HEK293 (cell line): ENCODE data around the gene PDLIM5.

Source experiments
- BCL11B ChIP-seq: fragments of 450-650 bp; formaldehyde crosslinking; IDR thresholded peaks from 2 replicates; pipeline ENCODE4 v1.5.1; 2016; ENCODE audit warnings: low read depth, missing biosample characterization, missing genetic modification characterization
- GLIS1 ChIP-seq: fragments of 450-650 bp; formaldehyde crosslinking; IDR thresholded peaks from 2 replicates; pipeline ENCODE4 v1.5.1; 2016; ENCODE audit warnings: missing biosample characterization, missing genetic modification characterization
- HOXA7 ChIP-seq: sonication (generic); formaldehyde crosslinking; IDR thresholded peaks from 2 replicates; pipeline ENCODE4 v1.8.1; 2022; ENCODE audit warnings: missing genetic modification reagents, borderline replicate concordance
- IKZF3 ChIP-seq: fragments of 450-650 bp; IDR thresholded peaks from 2 replicates; pipeline ENCODE4 v1.5.0; 2018; ENCODE audit warnings: missing biosample characterization, mild to moderate bottlenecking, missing genetic modification characterization, moderate library complexity
- KLF8 ChIP-seq: fragments of 450-650 bp; formaldehyde crosslinking; IDR thresholded peaks from 2 replicates; pipeline ENCODE4 v1.5.1; 2016; ENCODE audit warnings: missing biosample characterization, missing genetic modification characterization
- MYNN ChIP-seq: fragments of 450-650 bp; formaldehyde crosslinking; IDR thresholded peaks from 2 replicates; pipeline ENCODE4 v1.5.1; 2016; ENCODE audit warnings: missing biosample characterization, missing genetic modification characterization, borderline replicate concordance
- OSR2 ChIP-seq: fragments of 450-650 bp; formaldehyde crosslinking; IDR thresholded peaks from 2 replicates; pipeline ENCODE4 v1.5.1; 2016; ENCODE audit warnings: missing biosample characterization, missing genetic modification characterization
- SCRT2 ChIP-seq: fragments of 450-650 bp; formaldehyde crosslinking; IDR thresholded peaks from 2 replicates; pipeline ENCODE4 v1.5.1; 2016; ENCODE audit warnings: missing biosample characterization, missing genetic modification characterization
- TCF7L2 ChIP-seq: IDR thresholded peaks from 2 replicates; pipeline ENCODE4 v1.6.1; 2011; ENCODE audit warnings: low read depth, mild to moderate bottlenecking, inconsistent platforms, low read length, moderate library complexity, borderline replicate concordance
- TRIM28 ChIP-seq: IDR thresholded peaks from 2 replicates; pipeline ENCODE4 v1.6.1; 2011; ENCODE audit warnings: low read length, control low read depth, borderline replicate concordance
- WT1 ChIP-seq: fragments of 450-650 bp; formaldehyde crosslinking; IDR thresholded peaks from 2 replicates; pipeline ENCODE4 v1.5.1; 2016; ENCODE audit warnings: missing biosample characterization, missing genetic modification characterization
- ZBTB1 ChIP-seq: fragments of 450-650 bp; formaldehyde crosslinking; IDR thresholded peaks from 2 replicates; pipeline ENCODE4 v1.5.1; 2016; ENCODE audit warnings: missing biosample characterization, missing genetic modification characterization
- ZBTB8A ChIP-seq: fragments of 450-650 bp; formaldehyde crosslinking; IDR thresholded peaks from 2 replicates; pipeline ENCODE4 v1.5.1; 2016; ENCODE audit warnings: missing biosample characterization, missing genetic modification characterization
- ZNF155 ChIP-seq: fragments of 450-650 bp; formaldehyde crosslinking; IDR thresholded peaks from 2 replicates; pipeline ENCODE4 v1.5.1; 2016; ENCODE audit warnings: missing biosample characterization, missing genetic modification characterization
- ZNF2 ChIP-seq: fragments of 450-650 bp; formaldehyde crosslinking; IDR thresholded peaks from 2 replicates; pipeline ENCODE4 v1.5.1; 2016; ENCODE audit warnings: missing biosample characterization, missing genetic modification characterization
- ZNF221 ChIP-seq: fragments of 450-650 bp; formaldehyde crosslinking; IDR thresholded peaks from 2 replicates; pipeline ENCODE4 v1.5.1; 2017; ENCODE audit warnings: missing biosample characterization, missing genetic modification characterization, borderline replicate concordance
- ZNF24 ChIP-seq: fragments of 450-650 bp; formaldehyde crosslinking; IDR thresholded peaks from 2 replicates; pipeline ENCODE4 v1.5.1; 2016; ENCODE audit warnings: missing biosample characterization, missing genetic modification characterization
- ZNF302 ChIP-seq: fragments of 450-650 bp; formaldehyde crosslinking; IDR thresholded peaks from 2 replicates; pipeline ENCODE4 v1.5.1; 2016; ENCODE audit warnings: missing biosample characterization, missing genetic modification characterization, low read depth
- ZNF354C ChIP-seq: fragments of 450-650 bp; formaldehyde crosslinking; IDR thresholded peaks from 2 replicates; pipeline ENCODE4 v1.5.1; 2016; ENCODE audit warnings: missing biosample characterization, missing genetic modification characterization, low read depth, borderline replicate concordance
- ZNF449 ChIP-seq: fragments of 450-650 bp; formaldehyde crosslinking; IDR thresholded peaks from 2 replicates; pipeline ENCODE4 v1.5.1; 2017; ENCODE audit warnings: missing biosample characterization, mild to moderate bottlenecking, missing genetic modification characterization, moderate library complexity
- ZNF473 ChIP-seq: fragments of 450-650 bp; formaldehyde crosslinking; IDR thresholded peaks from 2 replicates; pipeline ENCODE4 v1.5.1; 2017; ENCODE audit warnings: missing biosample characterization, missing genetic modification characterization
- ZNF48 ChIP-seq: fragments of 450-650 bp; formaldehyde crosslinking; IDR thresholded peaks from 2 replicates; pipeline ENCODE4 v1.5.1; 2016; ENCODE audit warnings: missing biosample characterization, missing genetic modification characterization
- ZNF513 ChIP-seq: fragments of 450-650 bp; IDR thresholded peaks from 2 replicates; pipeline ENCODE4 v1.5.1; 2018; ENCODE audit warnings: missing biosample characterization, missing genetic modification characterization
- ZNF561 ChIP-seq: fragments of 450-650 bp; IDR thresholded peaks from 2 replicates; pipeline ENCODE4 v1.5.1; 2018; ENCODE audit warnings: missing biosample characterization, missing genetic modification characterization, borderline replicate concordance
- ZNF639 ChIP-seq: fragments of 450-650 bp; formaldehyde crosslinking; IDR thresholded peaks from 2 replicates; pipeline ENCODE4 v1.5.1; 2016; ENCODE audit warnings: missing biosample characterization, missing genetic modification characterization
- ZNF670 ChIP-seq: fragments of 450-650 bp; formaldehyde crosslinking; IDR thresholded peaks from 2 replicates; pipeline ENCODE4 v1.5.1; 2016; ENCODE audit warnings: missing biosample characterization, missing genetic modification characterization, low read depth
- ZXDB ChIP-seq: fragments of 450-650 bp; formaldehyde crosslinking; IDR thresholded peaks from 2 replicates; pipeline ENCODE4 v1.5.1; 2016; ENCODE audit warnings: missing biosample characterization, missing genetic modification characterization
- TF ChIP-seq, protein P1 (sequence below): fragments of 450-650 bp; formaldehyde crosslinking; IDR thresholded peaks from 2 replicates; pipeline ENCODE4 v1.5.1; 2017; ENCODE audit warnings: missing biosample characterization, missing genetic modification characterization
- TF ChIP-seq, protein P2 (sequence below): fragments of 450-650 bp; formaldehyde crosslinking; IDR thresholded peaks from 2 replicates; pipeline ENCODE4 v1.5.1; 2016; ENCODE audit warnings: missing biosample characterization, missing genetic modification characterization
- TF ChIP-seq, protein P3 (sequence below): fragments of 450-650 bp; formaldehyde crosslinking; IDR thresholded peaks from 2 replicates; pipeline ENCODE4 v1.5.1; 2016; ENCODE audit warnings: missing biosample characterization, missing genetic modification characterization, low read depth

The PDLIM5 gene

DNA sequence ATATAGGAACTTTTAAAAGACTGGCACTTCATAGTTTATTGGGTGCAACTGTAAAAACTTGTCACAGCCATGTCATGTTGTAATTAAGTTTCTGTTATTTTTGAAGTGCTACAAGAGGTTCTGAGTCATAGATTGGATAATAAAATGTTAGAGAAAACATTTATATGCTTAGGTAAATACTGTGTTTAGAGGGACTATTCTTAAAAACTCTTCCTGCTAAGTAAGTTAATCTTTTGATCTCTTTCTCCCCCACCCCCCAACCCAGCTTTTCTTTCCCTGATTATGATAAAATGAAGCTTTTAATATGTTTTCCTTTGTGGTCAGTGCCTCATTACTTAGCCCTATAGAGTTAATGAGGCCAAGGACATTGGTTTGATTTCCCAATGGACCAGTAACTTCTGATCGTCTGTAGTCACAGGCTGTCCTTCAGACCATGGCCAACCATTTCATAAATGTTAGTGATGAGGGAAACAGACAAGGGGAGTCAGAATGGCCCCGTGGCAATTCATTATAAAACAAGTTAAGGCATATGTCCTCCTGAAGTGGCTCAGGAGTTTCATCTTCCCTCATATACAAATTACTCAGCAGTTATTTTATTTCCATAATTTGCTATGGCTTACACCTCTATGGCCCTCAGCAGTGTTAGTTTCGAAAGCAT is 3.9 kb upstream of the PDLIM5 start (continued):
- TF ChIP-seq ZNF639 (tag by site-specific recombination), result peak; percentile 66; the same call in 1 of the 2 replicates
- TF ChIP-seq ZBTB1 (tag by site-specific recombination), result 0 out of 2 replicates have a peak, but pooled peaks have one; percentile 48
- no peak for TF ChIP-seq ZNF155 (tag by site-specific recombination)
- TF ChIP-seq ZNF2 (tag by site-specific recombination), result peak; percentile 52; the same call in 1 of the 2 replicates
- TF ChIP-seq ZNF670 (tag by site-specific recombination), result no peak
- TF ChIP-seq ZNF354C (tag by site-specific recombination), result no peak
- TF ChIP-seq WT1 (tag by site-specific recombination), result peak; percentile 96
- TF ChIP-seq, protein P1, sequence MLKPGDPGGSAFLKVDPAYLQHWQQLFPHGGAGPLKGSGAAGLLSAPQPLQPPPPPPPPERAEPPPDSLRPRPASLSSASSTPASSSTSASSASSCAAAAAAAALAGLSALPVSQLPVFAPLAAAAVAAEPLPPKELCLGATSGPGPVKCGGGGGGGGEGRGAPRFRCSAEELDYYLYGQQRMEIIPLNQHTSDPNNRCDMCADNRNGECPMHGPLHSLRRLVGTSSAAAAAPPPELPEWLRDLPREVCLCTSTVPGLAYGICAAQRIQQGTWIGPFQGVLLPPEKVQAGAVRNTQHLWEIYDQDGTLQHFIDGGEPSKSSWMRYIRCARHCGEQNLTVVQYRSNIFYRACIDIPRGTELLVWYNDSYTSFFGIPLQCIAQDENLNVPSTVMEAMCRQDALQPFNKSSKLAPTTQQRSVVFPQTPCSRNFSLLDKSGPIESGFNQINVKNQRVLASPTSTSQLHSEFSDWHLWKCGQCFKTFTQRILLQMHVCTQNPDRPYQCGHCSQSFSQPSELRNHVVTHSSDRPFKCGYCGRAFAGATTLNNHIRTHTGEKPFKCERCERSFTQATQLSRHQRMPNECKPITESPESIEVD (tag by site-specific recombination), result peak; percentile 98
- TF ChIP-seq, protein P2, sequence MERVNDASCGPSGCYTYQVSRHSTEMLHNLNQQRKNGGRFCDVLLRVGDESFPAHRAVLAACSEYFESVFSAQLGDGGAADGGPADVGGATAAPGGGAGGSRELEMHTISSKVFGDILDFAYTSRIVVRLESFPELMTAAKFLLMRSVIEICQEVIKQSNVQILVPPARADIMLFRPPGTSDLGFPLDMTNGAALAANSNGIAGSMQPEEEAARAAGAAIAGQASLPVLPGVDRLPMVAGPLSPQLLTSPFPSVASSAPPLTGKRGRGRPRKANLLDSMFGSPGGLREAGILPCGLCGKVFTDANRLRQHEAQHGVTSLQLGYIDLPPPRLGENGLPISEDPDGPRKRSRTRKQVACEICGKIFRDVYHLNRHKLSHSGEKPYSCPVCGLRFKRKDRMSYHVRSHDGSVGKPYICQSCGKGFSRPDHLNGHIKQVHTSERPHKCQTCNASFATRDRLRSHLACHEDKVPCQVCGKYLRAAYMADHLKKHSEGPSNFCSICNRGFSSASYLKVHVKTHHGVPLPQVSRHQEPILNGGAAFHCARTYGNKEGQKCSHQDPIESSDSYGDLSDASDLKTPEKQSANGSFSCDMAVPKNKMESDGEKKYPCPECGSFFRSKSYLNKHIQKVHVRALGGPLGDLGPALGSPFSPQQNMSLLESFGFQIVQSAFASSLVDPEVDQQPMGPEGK (tag by site-specific recombination), result peak; percentile 62
- no peak for TF ChIP-seq ZNF473 (tag by site-specific recombination)
- TF ChIP-seq ZNF561 (tag by site-specific recombination), result 0 out of 2 replicates have a peak, but pooled peaks have one; percentile 18
- no peak for TF ChIP-seq BCL11B (tag by site-specific recombination)
- TF ChIP-seq GLIS1 (tag by site-specific recombination), result peak; percentile 39
- TF ChIP-seq ZNF449, result peak; percentile 94
- no peak for TF ChIP-seq HOXA7
- TF ChIP-seq ZNF513, result 0 out of 2 replicates have a peak, but pooled peaks have one; percentile 5
- TF ChIP-seq IKZF3 (tag by site-specific recombination), result peak; percentile 71
- TF ChIP-seq TCF7L2, result peak; percentile 96
- TF ChIP-seq ZBTB8A (tag by site-specific recombination), result peak; percentile 53; the same call in 1 of the 2 replicates
- TF ChIP-seq OSR2, result peak; percentile 93
- no peak for TF ChIP-seq ZNF48 (tag by site-specific recombination)
- TF ChIP-seq SCRT2, result 0 out of 2 replicates have a peak, but pooled peaks have one; percentile 31
- TF ChIP-seq TRIM28, result peak; percentile 75; the same call in 1 of the 2 replicates
- 0 out of 2 replicates have a peak, but pooled peaks have one; percentile 21 for TF ChIP-seq MYNN (tag by site-specific recombination)
- peak; percentile 71 for TF ChIP-seq KLF8
- TF ChIP-seq ZNF302 (tag by site-specific recombination), result no peak
- TF ChIP-seq ZNF24 (tag by site-specific recombination), result 0 out of 2 replicates have a peak, but pooled peaks have one; percentile 71
- TF ChIP-seq, protein P3, sequence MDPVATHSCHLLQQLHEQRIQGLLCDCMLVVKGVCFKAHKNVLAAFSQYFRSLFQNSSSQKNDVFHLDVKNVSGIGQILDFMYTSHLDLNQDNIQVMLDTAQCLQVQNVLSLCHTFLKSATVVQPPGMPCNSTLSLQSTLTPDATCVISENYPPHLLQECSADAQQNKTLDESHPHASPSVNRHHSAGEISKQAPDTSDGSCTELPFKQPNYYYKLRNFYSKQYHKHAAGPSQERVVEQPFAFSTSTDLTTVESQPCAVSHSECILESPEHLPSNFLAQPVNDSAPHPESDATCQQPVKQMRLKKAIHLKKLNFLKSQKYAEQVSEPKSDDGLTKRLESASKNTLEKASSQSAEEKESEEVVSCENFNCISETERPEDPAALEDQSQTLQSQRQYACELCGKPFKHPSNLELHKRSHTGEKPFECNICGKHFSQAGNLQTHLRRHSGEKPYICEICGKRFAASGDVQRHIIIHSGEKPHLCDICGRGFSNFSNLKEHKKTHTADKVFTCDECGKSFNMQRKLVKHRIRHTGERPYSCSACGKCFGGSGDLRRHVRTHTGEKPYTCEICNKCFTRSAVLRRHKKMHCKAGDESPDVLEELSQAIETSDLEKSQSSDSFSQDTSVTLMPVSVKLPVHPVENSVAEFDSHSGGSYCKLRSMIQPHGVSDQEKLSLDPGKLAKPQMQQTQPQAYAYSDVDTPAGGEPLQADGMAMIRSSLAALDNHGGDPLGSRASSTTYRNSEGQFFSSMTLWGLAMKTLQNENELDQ, result no peak
- no peak for TF ChIP-seq ZNF221 (tag by site-specific recombination)
- TF ChIP-seq ZXDB (tag by site-specific recombination), result peak; percentile 55
